Vagina (tissue), 2 donors: Measurements from ENCODE around the gene SLC9A9.

Experiments used
- POLR2A ChIP-seq, 2 donors: fragments of 450-650 bp; IDR thresholded peaks; one replicate each; pipeline ENCODE4 v1.6.1; 2017; ENCODE audit warnings: antibody characterized with exemption in 2 of 2, mild to moderate bottlenecking in 2 of 2, moderate library complexity in 2 of 2
- TF ChIP-seq, protein P1 (sequence below), 3 experiments: fragments of 450-650 bp in 2 of 3; fragments of 200-600 bp in 1 of 3; sonication (generic) in 1 of 3; IDR thresholded peaks; one replicate each; pipeline ENCODE4 v1.5.1; 2017 to 2019; ENCODE audit warnings: antibody characterized with exemption in 3 of 3, mild to moderate bottlenecking in 2 of 3, moderate library complexity in 2 of 3

DNA sequence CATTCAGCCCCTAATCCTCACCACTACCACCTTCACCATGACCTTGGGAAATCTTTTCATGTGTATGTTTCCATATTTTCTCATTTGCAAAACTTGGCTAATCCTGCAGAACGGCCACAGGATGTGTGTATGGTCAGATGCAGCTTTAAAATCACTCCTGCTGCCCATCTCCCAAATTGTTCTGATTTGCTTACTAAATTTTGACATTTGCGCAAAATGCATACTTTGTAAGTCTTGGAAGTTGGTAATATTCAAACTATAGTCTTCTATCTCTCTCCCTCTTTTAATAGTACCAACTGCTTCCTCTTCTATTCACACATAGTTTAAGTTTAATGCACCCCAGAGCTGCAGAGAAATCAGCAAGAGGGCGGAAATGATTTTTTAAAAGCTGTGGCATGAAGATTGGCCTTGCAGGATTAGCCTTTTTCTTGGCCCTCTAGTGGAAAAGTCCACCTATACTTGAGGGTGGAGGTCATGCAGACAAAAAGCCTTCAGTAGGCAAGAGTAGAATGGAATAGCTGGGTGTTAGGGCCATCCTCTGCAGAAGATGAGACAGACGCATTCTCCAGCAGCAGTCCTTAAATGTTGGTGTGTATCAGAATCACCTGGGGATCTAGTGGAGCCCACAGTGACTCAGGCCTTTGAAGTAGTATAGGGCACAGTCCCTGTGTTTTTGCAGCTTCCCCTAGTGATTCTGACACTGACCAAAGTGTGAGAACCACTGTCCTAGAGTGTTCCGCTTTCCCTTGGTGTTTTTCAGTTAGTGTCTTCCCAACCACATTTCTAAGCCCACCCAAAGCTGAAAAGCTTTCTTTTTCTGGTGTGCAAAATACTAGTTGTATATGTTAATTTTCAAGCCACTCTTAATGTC, 547.0 kb downstream of the SLC9A9 start:
- TF ChIP-seq, protein P1, sequence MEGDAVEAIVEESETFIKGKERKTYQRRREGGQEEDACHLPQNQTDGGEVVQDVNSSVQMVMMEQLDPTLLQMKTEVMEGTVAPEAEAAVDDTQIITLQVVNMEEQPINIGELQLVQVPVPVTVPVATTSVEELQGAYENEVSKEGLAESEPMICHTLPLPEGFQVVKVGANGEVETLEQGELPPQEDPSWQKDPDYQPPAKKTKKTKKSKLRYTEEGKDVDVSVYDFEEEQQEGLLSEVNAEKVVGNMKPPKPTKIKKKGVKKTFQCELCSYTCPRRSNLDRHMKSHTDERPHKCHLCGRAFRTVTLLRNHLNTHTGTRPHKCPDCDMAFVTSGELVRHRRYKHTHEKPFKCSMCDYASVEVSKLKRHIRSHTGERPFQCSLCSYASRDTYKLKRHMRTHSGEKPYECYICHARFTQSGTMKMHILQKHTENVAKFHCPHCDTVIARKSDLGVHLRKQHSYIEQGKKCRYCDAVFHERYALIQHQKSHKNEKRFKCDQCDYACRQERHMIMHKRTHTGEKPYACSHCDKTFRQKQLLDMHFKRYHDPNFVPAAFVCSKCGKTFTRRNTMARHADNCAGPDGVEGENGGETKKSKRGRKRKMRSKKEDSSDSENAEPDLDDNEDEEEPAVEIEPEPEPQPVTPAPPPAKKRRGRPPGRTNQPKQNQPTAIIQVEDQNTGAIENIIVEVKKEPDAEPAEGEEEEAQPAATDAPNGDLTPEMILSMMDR (IDR thresholded peaks at IDR 0.05) = no peak
- TF ChIP-seq POLR2A (IDR thresholded peaks at IDR 0.05) = no peak
